Measurements from ENCODE around the gene KLHDC9.
"Not testable (repeated sequence)": the region's sequence is repeated elsewhere in the genome, so short reads cannot be mapped to it uniquely, and the experiment has no call there.

KLHDC9 gene

GRCh38 chr1:161099090-161099802, 1.1 kb downstream of the KLHDC9 start:
- DNase-seq, result no peak

GRCh38 chr1:161100556-161100955, 2.4 kb downstream of the KLHDC9 start:
- no peak for DNase-seq

- no peak for DNase-seq
Observed at GRCh38 chr1:161106431-161106830, 8.3 kb downstream of the KLHDC9 start.

GRCh38 chr1:161111117-161111516, 13.0 kb downstream of the KLHDC9 start:
- peak; percentile 58 to 68 for DNase-seq

- peak in 1 of 2 donors; percentile 30 for DNase-seq
Observed at GRCh38 chr1:161111527-161111926, 13.4 kb downstream of the KLHDC9 start.

- no peak for DNase-seq
Observed at GRCh38 chr1:161113915-161114314, 15.8 kb downstream of the KLHDC9 start.

- no peak for DNase-seq
Observed at GRCh38 chr1:161114556-161114955, 16.4 kb downstream of the KLHDC9 start.

GRCh38 chr1:161115132-161115711, 17.1 kb downstream of the KLHDC9 start:
- no peak for DNase-seq

- not testable (repeated sequence) for DNase-seq
Observed at GRCh38 chr1:161115961-161116360, 17.8 kb downstream of the KLHDC9 start.

- peak; percentile 80 to 86 for DNase-seq
Observed at GRCh38 chr1:161117759-161118581, 19.8 kb downstream of the KLHDC9 start, which contains the start of the genes NIT1 and PFDN2. Gene NIT1, plus strand, starts transcription at chr1:161118105. Its CDS starts 72 bp downstream, at chr1:161118177. Gene PFDN2, minus strand, starts transcription at chr1:161118037. Its CDS starts 11 bp downstream, at chr1:161118026.

GRCh38 chr1:161119092-161119903, 21.1 kb downstream of the KLHDC9 start:
- DNase-seq, result peak; percentile 60 to 68

- peak in 1 of 2 donors; percentile 28 for DNase-seq
Observed at GRCh38 chr1:161121042-161121650, 23.0 kb downstream of the KLHDC9 start.

GRCh38 chr1:161121834-161122233, 23.7 kb downstream of the KLHDC9 start:
- DNase-seq, result peak; percentile 75 to 79

GRCh38 chr1:161122967-161123366, 24.8 kb downstream of the KLHDC9 start:
- no peak for DNase-seq

GRCh38 chr1:161127649-161128048, 29.5 kb downstream of the KLHDC9 start:
- DNase-seq, result peak in 1 of 2 donors; percentile 21

- DNase-seq, result no peak
Observed at GRCh38 chr1:161128591-161129420, 30.6 kb downstream of the KLHDC9 start.

GRCh38 chr1:161130266-161130665, 32.1 kb downstream of the KLHDC9 start:
- no peak for DNase-seq

GRCh38 chr1:161131523-161132409, 33.6 kb downstream of the KLHDC9 start:
- DNase-seq, result no peak

GRCh38 chr1:161132410-161133219, 34.5 kb downstream of the KLHDC9 start, which contains the start of gene DEDD:
Gene DEDD, minus strand, starts transcription at chr1:161132667. Its CDS starts 8,205 bp downstream, at chr1:161124462.
- peak; percentile 91 to 95 for DNase-seq

All from inflammatory macrophage treated with lipopolysaccharide for 1 hour (primary cell).